Caco-2 (cell line): ENCODE measurements around the gene RASEF. TPM values are rescaled to one million over a fixed set of nuclear protein-coding genes. Genes with fewer than 3 reads are reported as not detected.

Experiments
- BruUV-seq: library from RNA; stranded (reverse); fragments of 400-500 nt; replicated peaks from 2 replicates; lab custom pipeline; 2021; lab: Mats Ljungman, UMichigan
- CTCF ChIA-PET: fragments of 300-600 bp; sonication (Branson Sonifier 250); formaldehyde crosslinking; loops from one replicate; lab custom pipeline; 2022; ENCODE audit warnings: antibody characterized with exemption; lab: Charles Lee
- POLR2A ChIA-PET: fragments of 300-600 bp; sonication (Branson Sonifier 250); formaldehyde crosslinking; loops from one replicate; lab custom pipeline; 2022; ENCODE audit warnings: antibody characterized with exemption; lab: Charles Lee
- DNase-seq, 2 experiments: peaks; one replicate each; pipeline versions ENCODE4 v3.0.0 to v3.0.0-alpha.2; 2020 to 2022
- H3K27me3 ChIP-seq: replicated peaks from 2 replicates; pipeline ENCODE4 v1.6.0; 2011; ENCODE audit warnings: low read length; ENCODE audit not compliant: control insufficient read depth, insufficient read depth
- H3K36me3 ChIP-seq: 2 replicates; pipeline ENCODE4 v1.5.1; 2011; ENCODE audit warnings: low read length; ENCODE audit not compliant: control insufficient read depth, insufficient read depth
- H3K4me1 ChIP-seq: fragments of 250-450 bp; sonication (Bioruptor Pico); 2 replicates; pipeline ENCODE4 v1.5.1; 2020; ENCODE audit warnings: mild to moderate bottlenecking
- H3K4me3 ChIP-seq: 2 replicates; pipeline ENCODE4 v1.5.1; 2011; ENCODE audit warnings: low read depth, mild to moderate bottlenecking, control low read depth, low read length
- H3K9me3 ChIP-seq: fragments of 250-450 bp; sonication (Bioruptor Pico); 2 replicates; pipeline ENCODE4 v1.5.1; 2020; ENCODE audit warnings: mild to moderate bottlenecking, moderate library complexity
- H3K27ac Mint-ChIP-seq: one replicate; pipeline ENCODE4 v1.8.0; 2022; ENCODE audit warnings: mixed read lengths; ENCODE audit not compliant: unreplicated experiment
- H3K27me3 Mint-ChIP-seq: one replicate; pipeline ENCODE4 v1.8.0; 2022; ENCODE audit warnings: mixed read lengths; ENCODE audit not compliant: insufficient read depth, unreplicated experiment
- H3K36me3 Mint-ChIP-seq: one replicate; pipeline ENCODE4 v1.8.0; 2022; ENCODE audit warnings: mild to moderate bottlenecking, mixed read lengths; ENCODE audit not compliant: insufficient read depth, unreplicated experiment
- H3K4me1 Mint-ChIP-seq: one replicate; pipeline ENCODE4 v1.8.0; 2022; ENCODE audit warnings: low read depth, mixed read lengths; ENCODE audit not compliant: unreplicated experiment
- H3K4me3 Mint-ChIP-seq: one replicate; pipeline ENCODE4 v1.8.0; 2022; ENCODE audit warnings: mild to moderate bottlenecking, moderate library complexity, mixed read lengths; ENCODE audit not compliant: unreplicated experiment
- H3K9me3 Mint-ChIP-seq: one replicate; pipeline ENCODE4 v1.8.0; 2022; ENCODE audit warnings: mixed read lengths; ENCODE audit not compliant: unreplicated experiment
- CTCF ChIP-seq, 2 experiments: fragments of 200-600 bp in 1 of 2; IDR thresholded peaks; 1 replicate in 1 of 2; 2 replicates in 1 of 2; pipeline versions ENCODE4 v1.5.1 to v1.8.0; 2011 to 2022; ENCODE audit warnings: antibody characterized with exemption in 1 of 2, control low read depth in 1 of 2, inconsistent platforms in 1 of 2, low read depth in 1 of 2, low read length in 1 of 2, mild to moderate bottlenecking in 1 of 2, moderate library complexity in 1 of 2; ENCODE audit not compliant: insufficient read depth in 1 of 2, severe bottlenecking in 1 of 2, unreplicated experiment in 1 of 2
- intact Hi-C: fragments of 100-400 bp; cut with micrococcal nuclease; formaldehyde crosslinking; loops from one replicate; pipeline ENCODE4 v1.10.0; 2022; ENCODE audit not compliant: unreplicated experiment
- total RNA-seq: library from RNA; stranded (reverse); gene quantifications from 2 replicates; pipeline ENCODE4 v1.2.3, GENCODE V29; 2022

RASEF gene
- total RNA-seq, 1 experiment from 2014 or later: 0.32 TPM

DNA sequence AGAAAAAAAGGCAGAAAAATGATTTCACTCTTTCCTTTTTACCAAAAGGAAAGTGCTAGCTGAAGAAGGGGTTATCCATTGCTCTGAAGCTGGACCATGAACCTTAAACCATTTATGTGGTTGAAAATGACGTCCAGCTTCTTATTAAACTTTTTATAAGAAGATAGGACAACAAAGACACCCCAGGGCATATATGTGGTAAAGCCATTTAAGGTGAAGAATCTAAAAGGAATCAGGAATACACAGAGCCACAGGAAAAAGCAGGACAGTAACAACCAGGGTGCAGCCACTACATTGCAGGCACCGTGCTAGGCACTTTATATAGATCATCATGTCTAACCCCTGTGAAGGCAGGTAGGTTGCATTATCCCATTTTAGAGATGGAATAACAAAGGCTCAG, 42.1 kb downstream of the RASEF start:
- no TSS peak for BruUV-seq
- no peak for TF ChIP-seq CTCF (IDR thresholded peaks at IDR 0.05; ENCODE audit: insufficient read depth in 1 of 2, low read depth in 1 of 2, low read length in 1 of 2, severe bottlenecking in 1 of 2, unreplicated experiment in 1 of 2)
- no peak overlapping the region for H3K4me3 Mint-ChIP-seq
- H3K27ac Mint-ChIP-seq: no peak overlapping the region
- no peaks in the 10 kb centered on the region for H3K4me1 Mint-ChIP-seq
- H3K9me3 Mint-ChIP-seq: no peaks in the 10 kb centered on the region
- Histone ChIP-seq H3K27me3 (no peaks in the 10 kb centered on the region), H3K4me3 (no peak overlapping the region), H3K36me3 (no peaks in the 10 kb centered on the region), H3K4me1 (no peaks in the 10 kb centered on the region), H3K9me3 (no peaks in the 10 kb centered on the region)
- DNase-seq: no peak
- no peaks in the 10 kb centered on the region for H3K36me3 Mint-ChIP-seq
- CTCF ChIA-PET: interaction anchor here (0.6 kb wide), 1 partner anchor 885 kb away, joined by 4 read pairs; no protein-coding TSS in a partner anchor
- H3K27me3 Mint-ChIP-seq: no peaks in the 10 kb centered on the region
- intact Hi-C loops: no loop called here
- POLR2A ChIA-PET: no interaction called here

- Mint-ChIP-seq H3K27me3 (no peaks in the 10 kb centered on the region), H3K36me3 (no peaks in the 10 kb centered on the region), H3K27ac (no peak overlapping the region), H3K4me3 (no peak overlapping the region), H3K9me3 (no peaks in the 10 kb centered on the region), H3K4me1 (no peaks in the 10 kb centered on the region)
- H3K27me3 ChIP-seq: no peaks in the 10 kb centered on the region
- no peak for DNase-seq
- intact Hi-C loops: no loop called here
- H3K9me3 ChIP-seq: no peaks in the 10 kb centered on the region
- TF ChIP-seq CTCF (IDR thresholded peaks at IDR 0.05; ENCODE audit: insufficient read depth in 1 of 2, low read depth in 1 of 2, low read length in 1 of 2, severe bottlenecking in 1 of 2, unreplicated experiment in 1 of 2): no peak
- BruUV-seq: no TSS peak
- CTCF ChIA-PET: interaction anchor here (0.6 kb wide), 1 partner anchor 886 kb away, joined by 4 read pairs; no protein-coding TSS in a partner anchor
- H3K36me3 ChIP-seq: no peaks in the 10 kb centered on the region
- H3K4me1 ChIP-seq: no peaks in the 10 kb centered on the region
- no peak overlapping the region for H3K4me3 ChIP-seq
- POLR2A ChIA-PET: no interaction called here
Measured at GRCh38 chr9:83020327-83020726, 42.6 kb downstream of the RASEF start.

GRCh38 chr9:83019246-83019645, 43.7 kb downstream of the RASEF start:
- no peak overlapping the region for H3K4me3 ChIP-seq
- no peak for TF ChIP-seq CTCF (IDR thresholded peaks at IDR 0.05; ENCODE audit: insufficient read depth in 1 of 2, low read depth in 1 of 2, low read length in 1 of 2, severe bottlenecking in 1 of 2, unreplicated experiment in 1 of 2)
- H3K4me1 ChIP-seq: no peaks in the 10 kb centered on the region
- POLR2A ChIA-PET: no interaction called here
- Mint-ChIP-seq H3K36me3 (no peaks in the 10 kb centered on the region), H3K27ac (no peak overlapping the region), H3K9me3 (no peaks in the 10 kb centered on the region), H3K4me3 (no peak overlapping the region), H3K27me3 (no peaks in the 10 kb centered on the region), H3K4me1 (no peaks in the 10 kb centered on the region)
- no peaks in the 10 kb centered on the region for H3K9me3 ChIP-seq
- no TSS peak for BruUV-seq
- intact Hi-C loops: no loop called here
- CTCF ChIA-PET: no interaction called here
- DNase-seq: no peak
- H3K27me3 ChIP-seq: no peaks in the 10 kb centered on the region
- no peaks in the 10 kb centered on the region for H3K36me3 ChIP-seq
